Aorta (tissue), 5 donors: Measurements from ENCODE around the gene IL36B. TPM values are rescaled to one million over a fixed set of nuclear protein-coding genes. Genes with fewer than 3 reads are reported as not detected.

ENCODE experiments used
- ATAC-seq: fragments of 200-7000 bp; cut with Tn5 transposase; one replicate; pipeline ENCODE4 v1.9.1; 2022; ENCODE audit warnings: moderate library complexity; ENCODE audit not compliant: low FRiP score
- DNase-seq, 2 donors: peaks; one replicate each; pipeline ENCODE4 v3.0.0-alpha.2; 2020
- H3K27ac ChIP-seq, 2 donors: one replicate each; pipeline ENCODE4 v1.5.1; 2013; ENCODE audit warnings: low read length in 2 of 2, mild to moderate bottlenecking in 2 of 2, moderate library complexity in 2 of 2, control low read depth in 1 of 2, inconsistent platforms in 1 of 2, low read depth in 1 of 2
- H3K27me3 ChIP-seq, 2 donors: one replicate each; pipeline ENCODE4 v1.6.1; 2013; ENCODE audit warnings: control low read depth in 1 of 2, low read length in 1 of 2, mild to moderate bottlenecking in 1 of 2, moderate library complexity in 1 of 2; ENCODE audit not compliant: insufficient read depth in 2 of 2, control insufficient read depth in 1 of 2
- H3K36me3 ChIP-seq, 2 donors: one replicate each; pipeline ENCODE4 v1.6.1; 2013; ENCODE audit warnings: control low read depth in 1 of 2, low read length in 1 of 2, mild to moderate bottlenecking in 1 of 2; ENCODE audit not compliant: insufficient read depth in 2 of 2, control insufficient read depth in 1 of 2
- H3K4me1 ChIP-seq, 2 donors: one replicate each; pipeline ENCODE4 v1.6.1; 2013; ENCODE audit warnings: low read length in 2 of 2, control low read depth in 1 of 2, mild to moderate bottlenecking in 1 of 2, moderate library complexity in 1 of 2; ENCODE audit not compliant: insufficient read depth in 2 of 2, control insufficient read depth in 1 of 2
- H3K4me3 ChIP-seq, 2 donors: one replicate each; pipeline ENCODE4 v1.5.1; 2013; ENCODE audit warnings: low read length in 2 of 2, control low read depth in 1 of 2, mild to moderate bottlenecking in 1 of 2
- H3K9me3 ChIP-seq: one replicate; pipeline ENCODE4 v1.6.1; 2013; ENCODE audit warnings: mild to moderate bottlenecking, low read length; ENCODE audit not compliant: control insufficient read depth
- WGBS, 2 donors: extraction: QIAGEN DNeasy Blood & Tissue Kit; methylation state at CpG; one replicate each; pipeline ENCODE4 v1.1.7; 2013; 5-methylcytosine and 5-hydroxymethylcytosine counted together
- intact Hi-C, 2 donors: fragments of 100-400 bp; cut with DNase I; formaldehyde crosslinking; loops; one replicate each; pipeline versions ENCODE4 v1.14.2 to v1.15.0; 2022
- polyA plus RNA-seq, 2 donors: library from polyadenylated mRNA; stranded (reverse); fragments of 200-250 nt; gene quantifications; one replicate each; pipeline ENCODE4 v1.2.3, GENCODE V29; 2013
- total RNA-seq, 2 donors: library from RNA; stranded (reverse); fragmentation: NEBNext Ultra II Directional; extraction: Animal tissue kit (Norgen Biotek cat#: 25700); gene quantifications; one replicate each; pipeline ENCODE4 v1.2.1, GENCODE V29; 2021
- donor health status: healthy with polysubstance abuse.
- donor health status: Bipolar disorder and iron deficiency.
- donor health status: DM: no; HTN: no; CAD: no.
- donor health status: DM: no; HTN: no; CAD: no.
- donor health status: DM: yes; HTN: yes; CAD: no.

Gene IL36B
- total and polyA plus RNA-seq, 4 donors, result not detected

GRCh38 chr2:112997151-112997550 is 55.5 kb downstream of the IL36B start:
- H3K36me3 ChIP-seq, result no peaks in the 10 kb centered on the region
- H3K9me3 ChIP-seq, result peaks cover 3% of the 10 kb centered on the region
- WGBS, 2 donors, result 72 to 74% methylated on average over 1 of the region's 1 CpG
- H3K27ac ChIP-seq, result no peak overlapping the region
- intact Hi-C loops, result no loop called here
- ATAC-seq (no peak), DNase-seq (no peak)
- no peak overlapping the region for H3K4me3 ChIP-seq
- H3K27me3 ChIP-seq, result no peaks in the 10 kb centered on the region
- no peaks in the 10 kb centered on the region for H3K4me1 ChIP-seq

- no peak for DNase-seq
Observed at GRCh38 chr2:112996635-112997034, 56.0 kb downstream of the IL36B start.

GRCh38 chr2:112995346-112995920 is 57.2 kb downstream of the IL36B start:
- 88% methylated on average over 14 of the region's 14 CpGs for WGBS, 2 donors
- Histone ChIP-seq H3K4me3 (no peak overlapping the region), H3K36me3 (no peaks in the 10 kb centered on the region), H3K9me3 (peaks cover 3% of the 10 kb centered on the region), H3K4me1 (no peaks in the 10 kb centered on the region), H3K27me3 (no peaks in the 10 kb centered on the region), H3K27ac (no peak overlapping the region)
- no peak for DNase-seq
- intact Hi-C loops, result no loop called here
- no peak for ATAC-seq

More at GRCh38 chr2:112996635-112997034, 56.0 kb downstream of the IL36B start:
- ATAC-seq, result no peak
- Histone ChIP-seq H3K27ac (no peak overlapping the region), H3K27me3 (no peaks in the 10 kb centered on the region), H3K4me1 (no peaks in the 10 kb centered on the region), H3K9me3 (peaks cover 3% of the 10 kb centered on the region), H3K4me3 (no peak overlapping the region), H3K36me3 (no peaks in the 10 kb centered on the region)
- WGBS, 2 donors, result 62 to 70% methylated on average over 6 of the region's 6 CpGs
- intact Hi-C loops, result no loop called here

GRCh38 chr2:112994648-112995047 is 58.0 kb downstream of the IL36B start:
- Histone ChIP-seq H3K9me3 (peaks cover 3% of the 10 kb centered on the region), H3K36me3 (no peaks in the 10 kb centered on the region), H3K27ac (no peak overlapping the region), H3K4me3 (no peak overlapping the region), H3K27me3 (no peaks in the 10 kb centered on the region), H3K4me1 (no peaks in the 10 kb centered on the region)
- 83 to 88% methylated on average over 2 of the region's 2 CpGs for WGBS, 2 donors
- ATAC-seq (no peak), DNase-seq (no peak)
- intact Hi-C loops, result no loop called here

- DNase-seq (no peak), ATAC-seq (no peak)
- Histone ChIP-seq H3K27ac (no peak overlapping the region), H3K36me3 (no peaks in the 10 kb centered on the region), H3K27me3 (no peaks in the 10 kb centered on the region), H3K4me3 (no peak overlapping the region), H3K9me3 (peaks cover 3% of the 10 kb centered on the region), H3K4me1 (no peaks in the 10 kb centered on the region)
- intact Hi-C loops, result no loop called here
Observed at GRCh38 chr2:112993831-112994230, 58.8 kb downstream of the IL36B start.

- Histone ChIP-seq H3K4me3 (no peak overlapping the region), H3K27me3 (no peaks in the 10 kb centered on the region), H3K4me1 (no peaks in the 10 kb centered on the region), H3K27ac (no peak overlapping the region), H3K9me3 (peaks cover 3% of the 10 kb centered on the region), H3K36me3 (no peaks in the 10 kb centered on the region)
- no peak for DNase-seq
- ATAC-seq, result no peak
- 70 to 71% methylated on average over 3 of the region's 3 CpGs for WGBS, 2 donors
- intact Hi-C loops, result no loop called here
Observed at GRCh38 chr2:112989611-112990010, 63.1 kb downstream of the IL36B start.

GRCh38 chr2:112985090-112985489 is 67.6 kb downstream of the IL36B start:
- no peaks in the 10 kb centered on the region for H3K27me3 ChIP-seq
- H3K27ac ChIP-seq, result no peak overlapping the region
- intact Hi-C loops, result no loop called here
- no peak overlapping the region for H3K4me3 ChIP-seq
- DNase-seq (no peak), ATAC-seq (no peak)
- H3K36me3 ChIP-seq, result no peaks in the 10 kb centered on the region
- H3K9me3 ChIP-seq, result no peaks in the 10 kb centered on the region
- 83 to 95% methylated on average over 5 of the region's 5 CpGs for WGBS, 2 donors
- no peaks in the 10 kb centered on the region for H3K4me1 ChIP-seq

- Histone ChIP-seq H3K4me3 (no peak overlapping the region), H3K27ac (no peak overlapping the region), H3K36me3 (no peaks in the 10 kb centered on the region), H3K27me3 (no peaks in the 10 kb centered on the region), H3K4me1 (no peaks in the 10 kb centered on the region), H3K9me3 (peaks cover 1% of the 10 kb centered on the region)
- ATAC-seq, result no peak
- 57 to 65% methylated on average over 1 of the region's 1 CpG for WGBS, 2 donors
- intact Hi-C loops, result no loop called here
- no peak for DNase-seq
Observed at GRCh38 chr2:112980537-112980936, 72.1 kb downstream of the IL36B start.

GRCh38 chr2:112979731-112980130 is 72.9 kb downstream of the IL36B start:
- Histone ChIP-seq H3K9me3 (peaks cover 1% of the 10 kb centered on the region), H3K4me3 (no peak overlapping the region), H3K36me3 (no peaks in the 10 kb centered on the region), H3K4me1 (no peaks in the 10 kb centered on the region), H3K27me3 (no peaks in the 10 kb centered on the region), H3K27ac (no peak overlapping the region)
- intact Hi-C loops, result no loop called here
- DNase-seq, result no peak
- 93 to 95% methylated on average over 1 of the region's 1 CpG for WGBS, 2 donors
- no peak for ATAC-seq
